ENCODE data around the gene SPOP. TPM values are rescaled to one million over a fixed set of nuclear protein-coding genes. Genes with fewer than 3 reads are reported as not detected.

Gene SPOP
- total RNA-seq, 1 experiment from 2014 or later, result 58.0 TPM

GRCh38 chr17:49631496-49631895, 46.4 kb downstream of the SPOP start:
- no peak for ATAC-seq
- ChIA-PET POLR2A (interaction anchor here (0.7 kb wide), 1 partner anchor 122 kb away, joined by 3 read pairs; no protein-coding TSS in a partner anchor), CTCF (no interaction called here)
- DNase-seq (ENCODE audit: low read depth, low spot score), result no peak
- in situ Hi-C loops (cut with HindIII; ENCODE audit: low pct_unique_long_range_greater_than_20kb, low sequenced_read_pairs), result no loop called here
- H3K27me3 ChIP-seq (ENCODE audit: control insufficient read depth, insufficient read depth, low read length), result no peaks in the 10 kb centered on the region
- H3K4me3 ChIP-seq (ENCODE audit: low read depth in 2 of 2, low read length in 2 of 2), result no peak overlapping the region
- no peaks in the 10 kb centered on the region for H3K9me3 ChIP-seq (ENCODE audit: control insufficient read depth, insufficient read depth, low read depth, low read length)
- no TSS peak for BruUV-seq (replicated peaks)
- intact Hi-C loops (cut with micrococcal nuclease; ENCODE audit: unreplicated experiment), result no loop called here
- no peak overlapping the region for H3K27ac ChIP-seq (ENCODE audit: low read length)
- TF ChIP-seq POLR2AphosphoS5 (IDR thresholded peaks at IDR 0.05; ENCODE audit: low read depth, low read length) (no peak), TCF7L2 (IDR thresholded peaks at IDR 0.05; ENCODE audit: low read depth, low read length) (no peak), SIN3A (IDR thresholded peaks at IDR 0.05; ENCODE audit: borderline replicate concordance, insufficient read depth, low read depth, low read length) (no peak), REST (IDR thresholded peaks at IDR 0.05; ENCODE audit: insufficient read depth in 1 of 2, low read depth in 2 of 2, low read length in 1 of 2) (no peak), CTCF (IDR thresholded peaks at IDR 0.05) (no peak)
- H3K4me1 ChIP-seq (ENCODE audit: control insufficient read depth, insufficient read depth, low read length), result no peaks in the 10 kb centered on the region
- H3K36me3 ChIP-seq (ENCODE audit: control insufficient read depth, insufficient read depth, low read length), result no peaks in the 10 kb centered on the region

GRCh38 chr17:49630113-49630900, 47.6 kb downstream of the SPOP start:
- H3K4me1 ChIP-seq (ENCODE audit: control insufficient read depth, insufficient read depth, low read length), result no peaks in the 10 kb centered on the region
- no peak overlapping the region for H3K27ac ChIP-seq (ENCODE audit: low read length)
- in situ Hi-C loops (cut with HindIII; ENCODE audit: low pct_unique_long_range_greater_than_20kb, low sequenced_read_pairs), result no loop called here
- TF ChIP-seq POLR2AphosphoS5 (IDR thresholded peaks at IDR 0.05; ENCODE audit: low read depth, low read length) (no peak), SIN3A (IDR thresholded peaks at IDR 0.05; ENCODE audit: borderline replicate concordance, insufficient read depth, low read depth, low read length) (no peak), TCF7L2 (IDR thresholded peaks at IDR 0.05; ENCODE audit: low read depth, low read length) (no peak), CTCF (IDR thresholded peaks at IDR 0.05) (no peak), REST (IDR thresholded peaks at IDR 0.05; ENCODE audit: insufficient read depth in 1 of 2, low read depth in 2 of 2, low read length in 1 of 2) (no peak)
- no peak for ATAC-seq
- no peak for DNase-seq (ENCODE audit: low read depth, low spot score)
- no TSS peak for BruUV-seq (replicated peaks)
- ChIA-PET POLR2A (interaction anchor here (0.5 kb wide), 1 partner anchor 1661 kb away, joined by 8 read pairs; no protein-coding TSS in a partner anchor), CTCF (interaction anchor here (0.6 kb wide), 1 partner anchor 24 kb away, joined by 10 read pairs; no protein-coding TSS in a partner anchor)
- H3K36me3 ChIP-seq (ENCODE audit: control insufficient read depth, insufficient read depth, low read length), result no peaks in the 10 kb centered on the region
- no peaks in the 10 kb centered on the region for H3K9me3 ChIP-seq (ENCODE audit: control insufficient read depth, insufficient read depth, low read depth, low read length)
- no peak overlapping the region for H3K4me3 ChIP-seq (ENCODE audit: low read depth in 2 of 2, low read length in 2 of 2)
- intact Hi-C loops (cut with micrococcal nuclease; ENCODE audit: unreplicated experiment), result no loop called here
- H3K27me3 ChIP-seq (ENCODE audit: control insufficient read depth, insufficient read depth, low read length), result no peaks in the 10 kb centered on the region
